ENCODE data around the gene NUP153.
"Not testable (repeated sequence)": the region's sequence is repeated elsewhere in the genome, so short reads cannot be mapped to it uniquely, and the experiment has no call there.

The NUP153 gene

GRCh38 chr6:17612048-17612447 lies 94.7 kb downstream of the NUP153 start:
- H3K36me3 Mint-ChIP-seq = peaks cover 78% of the 10 kb centered on the region
- peak overlapping the region; percentile 45 for H3K27ac Mint-ChIP-seq
- no peak overlapping the region for H3K4me3 Mint-ChIP-seq
- no peaks in the 10 kb centered on the region for H3K9me3 Mint-ChIP-seq
- ATAC-seq (no peak), DNase-seq (ENCODE audit: low spot score in 2 of 2) (no peak)
- H3K4me1 Mint-ChIP-seq = peaks cover 2% of the 10 kb centered on the region

DNA sequence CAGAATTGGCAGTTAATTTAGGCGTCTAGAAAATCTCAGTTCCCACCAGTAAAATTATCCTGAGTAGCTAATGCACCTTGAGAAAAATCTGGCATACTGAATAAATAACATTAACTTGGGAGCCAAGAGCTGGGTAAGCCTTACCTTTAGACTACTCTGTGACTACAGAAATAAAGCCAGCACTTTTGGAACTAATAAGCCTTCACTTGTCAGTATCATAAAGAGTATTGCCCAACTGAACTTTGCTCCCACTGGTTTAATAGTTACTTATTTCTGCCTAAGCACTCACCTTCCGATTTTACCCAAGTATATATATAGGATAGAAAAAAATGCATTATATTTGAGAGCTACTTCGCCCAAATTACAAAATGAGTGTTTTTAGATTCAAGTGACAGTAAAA lies 95.9 kb downstream of the NUP153 start:
- ATAC-seq (no peak), DNase-seq (ENCODE audit: low spot score in 2 of 2) (no peak)
- Mint-ChIP-seq H3K4me1 (no peaks in the 10 kb centered on the region), H3K4me3 (no peak overlapping the region), H3K9me3 (no peaks in the 10 kb centered on the region), H3K27ac (no peak overlapping the region), H3K36me3 (peaks cover 76% of the 10 kb centered on the region)

DNA sequence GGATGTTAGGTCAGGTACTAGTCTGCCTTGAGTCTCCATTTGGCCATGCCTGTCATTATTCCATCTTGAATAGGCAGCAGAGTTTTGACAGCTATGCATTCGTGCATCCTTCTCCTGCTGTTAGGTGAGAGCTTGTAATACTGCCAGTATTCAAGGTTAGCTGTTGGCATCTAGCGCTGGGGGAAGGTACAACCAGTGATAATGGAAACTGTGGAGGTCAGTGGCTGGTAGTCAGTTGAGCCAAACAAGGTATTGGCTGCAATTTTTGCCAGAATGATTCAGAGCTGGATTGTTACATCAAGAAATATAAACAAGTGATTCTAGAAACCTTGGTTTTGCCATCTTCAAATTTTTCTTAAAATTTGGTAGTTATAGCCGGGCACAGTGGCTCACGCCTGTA lies 100.1 kb downstream of the NUP153 start:
- no peak for ATAC-seq
- Mint-ChIP-seq H3K9me3 (no peaks in the 10 kb centered on the region), H3K27ac (peak overlapping the region; percentile 17), H3K4me1 (peaks cover 21% of the 10 kb centered on the region), H3K36me3 (peaks cover 61% of the 10 kb centered on the region), H3K4me3 (no peak overlapping the region)
- no peak for DNase-seq (ENCODE audit: low spot score in 2 of 2)

- peak overlapping the region; percentile 11 for H3K27ac Mint-ChIP-seq
- peak overlapping the region; percentile 79 for H3K4me3 Mint-ChIP-seq
- H3K9me3 Mint-ChIP-seq = no peaks in the 10 kb centered on the region
- peaks cover 32% of the 10 kb centered on the region for H3K4me1 Mint-ChIP-seq
- peak; percentile 40 for ATAC-seq
- peaks cover 54% of the 10 kb centered on the region for H3K36me3 Mint-ChIP-seq
- DNase-seq (ENCODE audit: low spot score in 2 of 2) = no peak
These were observed 103.8 kb downstream of the NUP153 start for GRCh38 chr6:17602888-17603287.

DNA sequence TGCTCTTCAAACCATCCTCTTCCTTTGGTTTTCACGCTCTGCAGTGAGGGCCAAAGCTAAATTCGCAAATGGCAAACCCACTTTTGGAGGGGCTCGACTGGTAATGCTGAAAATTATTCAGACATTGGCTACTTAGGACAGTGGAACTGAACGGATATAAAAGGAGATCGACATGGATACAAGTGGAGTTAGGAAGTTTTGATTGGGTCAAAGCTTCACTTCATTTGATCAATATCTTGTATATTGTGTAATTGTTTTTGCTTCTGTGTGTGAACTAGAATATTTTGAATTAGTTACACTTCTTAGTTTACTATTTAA lies 105.4 kb downstream of the NUP153 start:
- Mint-ChIP-seq H3K9me3 (no peaks in the 10 kb centered on the region), H3K27ac (peak overlapping the region; percentile 85), H3K4me3 (peak overlapping the region; percentile 79), H3K4me1 (peaks cover 32% of the 10 kb centered on the region), H3K36me3 (peaks cover 46% of the 10 kb centered on the region)
- ATAC-seq = no peak
- DNase-seq (ENCODE audit: low spot score in 2 of 2) = no peak

DNA sequence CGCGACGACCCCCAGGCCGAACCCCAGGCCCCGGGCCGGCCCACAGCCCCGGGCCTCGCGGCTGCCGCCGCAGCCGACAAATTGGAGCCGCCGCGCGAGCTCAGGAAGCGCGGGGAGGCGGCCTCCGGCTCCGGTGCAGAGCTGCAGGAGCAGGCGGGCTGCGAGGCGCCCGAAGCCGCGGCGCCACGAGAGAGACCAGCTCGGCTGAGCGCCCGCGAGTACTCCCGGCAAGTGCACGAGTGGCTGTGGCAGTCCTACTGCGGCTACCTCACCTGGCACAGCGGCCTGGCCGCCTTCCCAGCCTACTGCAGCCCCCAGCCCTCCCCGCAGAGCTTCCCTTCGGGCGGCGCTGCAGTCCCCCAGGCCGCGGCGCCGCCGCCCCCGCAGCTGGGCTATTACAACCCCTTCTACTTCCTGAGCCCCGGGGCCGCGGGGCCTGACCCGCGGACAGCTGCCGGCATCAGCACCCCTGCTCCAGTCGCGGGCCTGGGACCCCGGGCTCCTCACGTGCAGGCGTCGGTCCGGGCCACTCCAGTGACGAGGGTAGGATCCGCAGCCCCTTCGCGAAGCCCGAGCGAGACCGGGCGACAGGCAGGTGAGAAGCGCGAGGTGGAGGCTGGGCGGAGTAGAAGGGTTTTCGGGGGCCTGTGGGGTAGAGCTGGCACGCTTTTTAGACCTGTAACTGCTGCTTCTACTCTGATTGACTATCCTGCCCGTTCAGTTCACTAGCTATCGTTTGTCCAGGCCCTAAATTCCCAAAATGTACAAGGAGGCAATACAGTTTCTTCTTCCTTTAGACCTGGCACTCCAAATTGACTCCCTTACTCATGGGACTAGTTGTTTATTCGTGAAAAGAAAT lies 106.0 kb downstream of the NUP153 start:
- ATAC-seq (peak; percentile 75), DNase-seq (ENCODE audit: low spot score in 2 of 2) (peak; percentile 45 to 82)
- Mint-ChIP-seq H3K36me3 (peaks cover 40% of the 10 kb centered on the region), H3K9me3 (no peaks in the 10 kb centered on the region), H3K27ac (peak overlapping the region; percentile 85), H3K4me3 (peak overlapping the region; percentile 79), H3K4me1 (peaks cover 32% of the 10 kb centered on the region)

DNA sequence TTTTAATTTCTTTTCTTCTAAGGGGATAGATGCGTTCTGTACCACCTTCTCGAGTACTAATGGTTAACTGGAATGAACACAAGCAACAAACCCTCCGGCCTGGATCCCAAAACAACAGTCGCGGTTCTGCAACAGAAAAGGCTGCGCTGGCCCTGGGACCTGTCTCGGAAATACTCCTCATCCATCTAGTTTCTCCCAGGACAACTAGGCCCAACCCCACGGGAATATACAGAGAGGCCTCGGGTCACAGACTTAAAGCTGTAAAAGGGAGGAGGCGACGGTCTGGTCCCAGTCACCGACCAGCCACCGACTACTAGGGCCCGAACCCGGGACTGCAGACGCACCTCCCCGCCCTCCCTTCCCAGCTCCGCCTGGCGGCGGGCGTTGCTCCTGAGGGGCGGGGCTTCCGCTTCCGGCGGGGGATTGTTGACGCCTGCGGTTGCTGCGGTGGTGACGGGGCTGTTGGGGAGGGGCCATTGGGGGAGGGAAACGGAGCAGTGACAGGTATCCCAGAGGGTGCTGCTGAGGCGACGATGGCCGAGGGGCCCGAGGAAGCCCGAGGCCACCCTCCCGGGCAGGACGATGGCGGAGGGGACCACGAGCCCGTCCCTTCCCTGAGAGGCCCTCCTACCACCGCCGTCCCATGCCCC lies 106.7 kb downstream of the NUP153 start, which contains the start of gene FAM8A1:
TSS of gene FAM8A1 (plus strand) at position 426 of the 650 bp plus-strand sequence. CDS start at position 534, 108 bp downstream.
- DNase-seq (ENCODE audit: low spot score in 2 of 2) (peak; percentile 89 to 97), ATAC-seq (peak; percentile 90)
- H3K9me3 Mint-ChIP-seq = no peaks in the 10 kb centered on the region
- peaks cover 32% of the 10 kb centered on the region for H3K4me1 Mint-ChIP-seq
- peaks cover 32% of the 10 kb centered on the region for H3K36me3 Mint-ChIP-seq
- H3K4me3 Mint-ChIP-seq = peak within 1 kb of the TSS; percentile 79
- peak within 1 kb of the TSS; percentile 85 for H3K27ac Mint-ChIP-seq

DNA sequence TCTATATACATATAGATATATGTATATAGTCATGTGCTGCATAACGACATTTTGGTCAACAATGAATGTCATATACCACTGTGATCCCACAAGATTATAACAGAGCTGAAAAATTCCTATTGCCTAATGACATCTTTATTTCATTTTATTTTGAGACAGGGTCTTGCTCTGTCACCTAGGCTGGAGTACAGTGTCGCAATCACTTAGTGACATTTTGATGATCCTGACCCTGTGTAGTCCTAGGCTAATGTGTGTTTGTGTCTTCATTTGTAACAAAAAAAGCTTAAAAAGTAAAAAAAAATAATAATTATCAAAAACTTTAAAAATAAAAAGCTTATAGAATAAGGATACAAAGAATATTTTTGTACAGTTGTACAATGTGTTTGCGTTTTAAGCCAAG lies 110.6 kb downstream of the NUP153 start:
- ATAC-seq (no peak), DNase-seq (ENCODE audit: low spot score in 2 of 2) (no peak)
- Mint-ChIP-seq H3K4me3 (no peak overlapping the region), H3K27ac (no peak overlapping the region), H3K4me1 (peaks cover 6% of the 10 kb centered on the region), H3K9me3 (no peaks in the 10 kb centered on the region), H3K36me3 (peaks cover 10% of the 10 kb centered on the region)

DNA sequence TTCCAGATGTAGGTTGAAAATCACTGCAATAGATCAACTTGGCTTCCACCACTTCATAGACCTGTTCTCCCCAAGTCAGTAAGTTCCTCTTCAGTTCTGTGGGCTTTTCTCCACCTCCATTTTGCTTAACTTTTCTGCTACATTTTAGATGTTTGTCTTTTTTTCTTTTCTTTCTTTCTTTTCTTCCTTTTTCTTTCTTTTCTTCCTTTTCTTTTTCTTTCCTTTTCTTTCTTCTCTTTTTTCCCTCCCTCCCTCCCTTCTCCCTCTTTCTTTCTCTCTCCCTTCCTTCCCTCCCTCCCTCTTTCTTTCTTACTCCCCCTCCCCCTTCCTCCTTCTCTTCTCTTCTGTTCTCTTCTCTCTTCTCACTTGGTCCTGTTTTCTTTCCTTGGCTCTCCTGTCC lies 113.5 kb downstream of the NUP153 start:
- Mint-ChIP-seq H3K27ac (no peak overlapping the region), H3K9me3 (no peaks in the 10 kb centered on the region), H3K4me3 (no peak overlapping the region), H3K4me1 (no peaks in the 10 kb centered on the region), H3K36me3 (no peaks in the 10 kb centered on the region)
- ATAC-seq = no peak
- no peak for DNase-seq (ENCODE audit: low spot score in 2 of 2)

DNA sequence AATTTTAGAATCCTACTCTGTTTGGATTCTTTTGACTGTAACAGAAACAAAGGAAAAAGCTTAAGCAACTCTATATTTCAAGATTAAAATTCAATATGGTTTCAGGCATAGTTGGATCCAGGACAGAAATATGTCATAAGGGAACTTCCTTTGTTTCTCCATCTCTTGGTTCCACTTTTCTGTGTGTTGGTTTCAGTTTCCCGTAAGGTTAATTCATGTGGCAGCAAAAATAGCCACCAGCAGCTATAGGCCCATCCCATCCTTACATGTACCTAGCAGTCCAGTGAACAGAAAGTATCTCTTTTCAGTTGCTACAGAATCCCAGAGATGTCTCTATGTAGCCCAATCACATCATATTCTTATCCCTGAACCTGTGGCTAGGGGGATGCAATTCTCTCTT lies 115.4 kb downstream of the NUP153 start:
- ATAC-seq (no peak), DNase-seq (ENCODE audit: low spot score in 2 of 2) (no peak)
- Mint-ChIP-seq H3K4me3 (no peak overlapping the region), H3K27ac (no peak overlapping the region), H3K36me3 (no peaks in the 10 kb centered on the region), H3K4me1 (no peaks in the 10 kb centered on the region), H3K9me3 (no peaks in the 10 kb centered on the region)

DNA sequence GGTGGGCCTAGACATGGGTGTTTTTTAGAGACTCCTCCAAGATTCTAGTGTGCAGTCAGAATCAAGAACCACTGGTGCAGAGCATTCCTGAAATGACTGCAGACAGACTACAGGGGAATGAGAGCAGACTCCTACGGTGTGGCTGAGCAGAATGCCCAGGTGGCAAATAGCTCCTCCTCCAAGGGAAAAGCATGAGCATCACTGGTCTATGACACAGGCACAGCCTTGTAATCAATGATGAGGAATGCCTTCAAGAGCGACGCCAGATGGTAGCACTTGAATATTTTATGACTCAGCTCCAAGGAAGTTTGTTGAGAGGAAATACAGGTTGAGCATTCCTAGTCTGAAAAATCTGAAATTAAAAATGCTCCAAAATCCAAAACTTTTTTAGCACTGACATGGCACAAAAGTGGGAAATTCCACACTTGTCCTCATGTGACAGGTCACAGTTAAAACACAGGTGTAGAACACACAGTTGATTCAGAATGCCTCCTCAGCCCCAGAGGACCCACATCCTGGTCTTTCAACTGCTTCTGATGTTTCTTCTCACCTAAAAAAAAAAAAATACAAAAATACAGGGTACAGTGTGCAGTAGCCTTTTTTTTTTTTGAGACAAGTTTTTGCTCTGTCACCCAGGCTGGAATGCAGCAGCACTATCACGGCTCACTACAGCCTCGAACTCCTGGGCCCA lies 117.2 kb downstream of the NUP153 start:
- Mint-ChIP-seq H3K9me3 (no peaks in the 10 kb centered on the region), H3K4me1 (no peaks in the 10 kb centered on the region), H3K27ac (no peak overlapping the region), H3K36me3 (no peaks in the 10 kb centered on the region), H3K4me3 (no peak overlapping the region)
- ATAC-seq = peak; percentile 62
- DNase-seq (ENCODE audit: low spot score in 2 of 2) = no peak

- peaks cover 9% of the 10 kb centered on the region for H3K4me1 Mint-ChIP-seq
- H3K4me3 Mint-ChIP-seq = no peak overlapping the region
- no peaks in the 10 kb centered on the region for H3K9me3 Mint-ChIP-seq
- ATAC-seq (no peak), DNase-seq (ENCODE audit: low spot score in 2 of 2) (no peak)
- H3K27ac Mint-ChIP-seq = no peak overlapping the region
- no peaks in the 10 kb centered on the region for H3K36me3 Mint-ChIP-seq
These were observed 118.7 kb downstream of the NUP153 start for GRCh38 chr6:17588011-17588410.

- not testable (repeated sequence) for H3K4me1 Mint-ChIP-seq; DNase-seq (ENCODE audit: low spot score in 2 of 2); ATAC-seq; H3K4me3 Mint-ChIP-seq; H3K27ac Mint-ChIP-seq; H3K9me3 Mint-ChIP-seq; H3K36me3 Mint-ChIP-seq
These were observed 120.1 kb downstream of the NUP153 start for GRCh38 chr6:17586623-17587022.

DNA sequence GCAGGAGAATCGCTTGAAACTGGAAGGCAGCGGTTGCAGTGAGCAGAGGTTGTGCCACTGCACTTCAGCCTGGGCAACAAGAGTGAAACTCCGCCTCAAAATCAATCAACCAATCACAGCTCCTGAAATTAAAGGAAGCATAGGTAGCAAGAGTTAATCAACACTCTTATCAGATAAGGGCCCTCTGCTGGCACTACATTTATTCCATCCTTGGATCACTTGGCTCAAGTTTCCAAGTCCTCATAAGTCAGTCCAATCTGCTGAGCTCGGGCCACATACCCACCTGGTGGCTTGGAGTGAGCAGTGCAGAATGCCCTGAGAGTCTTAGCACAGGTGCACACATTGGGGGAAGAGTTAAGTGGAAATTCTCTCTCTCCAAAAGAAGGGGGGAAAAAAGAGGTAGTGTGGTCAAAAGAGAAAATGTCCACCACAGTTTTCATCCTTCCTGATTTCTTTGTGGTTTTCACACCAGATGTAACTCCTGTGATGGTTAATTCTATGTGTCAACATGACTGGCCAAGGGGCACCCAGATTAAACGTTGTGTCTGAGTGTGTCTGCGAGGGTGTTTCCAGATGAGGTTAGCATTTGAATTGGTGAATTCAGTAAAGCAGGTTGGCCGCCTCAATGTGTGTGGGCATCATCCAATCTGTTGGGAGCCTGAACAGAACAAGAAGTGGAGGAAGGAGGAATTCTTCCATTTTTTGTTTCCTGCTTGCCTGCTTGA lies 120.8 kb downstream of the NUP153 start:
- peaks cover 9% of the 10 kb centered on the region for H3K4me1 Mint-ChIP-seq
- no peak overlapping the region for H3K4me3 Mint-ChIP-seq
- H3K36me3 Mint-ChIP-seq = no peaks in the 10 kb centered on the region
- no peak overlapping the region for H3K27ac Mint-ChIP-seq
- ATAC-seq (peak; percentile 54), DNase-seq (ENCODE audit: low spot score in 2 of 2) (no peak)
- H3K9me3 Mint-ChIP-seq = no peaks in the 10 kb centered on the region

DNA sequence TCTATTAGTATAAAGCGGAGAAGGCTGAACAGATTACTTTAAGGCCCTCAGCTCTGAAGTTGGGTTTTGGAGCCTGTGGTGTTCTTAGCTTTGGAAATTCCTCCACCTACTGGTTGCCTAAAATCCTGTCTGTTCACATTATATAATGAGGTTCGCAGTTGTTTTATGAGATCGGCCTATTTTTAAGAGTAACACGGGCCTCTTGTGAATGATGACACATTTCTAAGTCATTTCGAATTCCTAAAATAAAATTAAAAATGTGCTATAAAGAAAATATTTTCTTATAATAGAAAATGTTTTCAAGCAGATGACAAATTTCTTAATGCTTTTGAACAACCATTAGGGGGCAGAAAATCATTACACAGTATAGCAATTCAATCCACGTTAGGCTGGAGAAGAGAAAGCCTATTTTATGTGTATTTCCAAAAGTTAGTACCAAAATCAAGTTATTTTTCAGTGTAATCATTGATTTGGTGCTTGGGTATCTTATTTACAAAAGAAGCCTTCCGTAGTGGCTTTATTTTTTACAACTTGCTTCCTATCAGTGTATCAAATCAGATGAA lies 122.4 kb downstream of the NUP153 start:
- peak; percentile 45 for ATAC-seq
- Mint-ChIP-seq H3K9me3 (no peaks in the 10 kb centered on the region), H3K36me3 (no peaks in the 10 kb centered on the region), H3K4me3 (no peak overlapping the region), H3K4me1 (peaks cover 9% of the 10 kb centered on the region), H3K27ac (no peak overlapping the region)
- no peak for DNase-seq (ENCODE audit: low spot score in 2 of 2)

Measured in stimulated activated effector memory CD8-positive, alpha-beta T cell treated with anti-CD3 and anti-CD28 coated beads, Interleukin-12 subunit alpha, Interleukin-12 subunit beta, amount 100 ng/mL, for 72 hours (primary cell).